Uterus (tissue), 2 donors: ENCODE results near the gene ATP4B.

ENCODE experiments used
- CTCF ChIP-seq, 4 experiments: fragments of 200-600 bp in 2 of 4; fragments of 450-650 bp in 2 of 4; sonication (generic) in 2 of 4; IDR thresholded peaks; one replicate each; pipeline ENCODE4 v1.5.1; 2016 to 2019; ENCODE audit warnings: antibody characterized with exemption in 4 of 4, mild to moderate bottlenecking in 2 of 4, moderate library complexity in 1 of 4
- POLR2A ChIP-seq, 2 donors: fragments of 450-650 bp; IDR thresholded peaks; one replicate each; pipeline ENCODE4 v1.6.1; 2016; ENCODE audit warnings: antibody characterized with exemption in 2 of 2, mild to moderate bottlenecking in 1 of 2, moderate library complexity in 1 of 2

GRCh38 chr13:113617961-113618360, 40.0 kb downstream of the ATP4B start:
- TF ChIP-seq POLR2A (IDR thresholded peaks at IDR 0.05) (no peak), CTCF (IDR thresholded peaks at IDR 0.05) (no peak)
